Amniotic epithelial cell (primary cell): ENCODE data around the gene NDUFA13.
A peak's percentile ranks its signal among the peaks of the same experiment; 100 is the strongest.

Source experiments
- DNase-seq: peaks from one replicate; pipeline ENCODE4 v3.0.0-alpha.2; 2010; ENCODE audit warnings: low read depth

The NDUFA13 gene

DNA sequence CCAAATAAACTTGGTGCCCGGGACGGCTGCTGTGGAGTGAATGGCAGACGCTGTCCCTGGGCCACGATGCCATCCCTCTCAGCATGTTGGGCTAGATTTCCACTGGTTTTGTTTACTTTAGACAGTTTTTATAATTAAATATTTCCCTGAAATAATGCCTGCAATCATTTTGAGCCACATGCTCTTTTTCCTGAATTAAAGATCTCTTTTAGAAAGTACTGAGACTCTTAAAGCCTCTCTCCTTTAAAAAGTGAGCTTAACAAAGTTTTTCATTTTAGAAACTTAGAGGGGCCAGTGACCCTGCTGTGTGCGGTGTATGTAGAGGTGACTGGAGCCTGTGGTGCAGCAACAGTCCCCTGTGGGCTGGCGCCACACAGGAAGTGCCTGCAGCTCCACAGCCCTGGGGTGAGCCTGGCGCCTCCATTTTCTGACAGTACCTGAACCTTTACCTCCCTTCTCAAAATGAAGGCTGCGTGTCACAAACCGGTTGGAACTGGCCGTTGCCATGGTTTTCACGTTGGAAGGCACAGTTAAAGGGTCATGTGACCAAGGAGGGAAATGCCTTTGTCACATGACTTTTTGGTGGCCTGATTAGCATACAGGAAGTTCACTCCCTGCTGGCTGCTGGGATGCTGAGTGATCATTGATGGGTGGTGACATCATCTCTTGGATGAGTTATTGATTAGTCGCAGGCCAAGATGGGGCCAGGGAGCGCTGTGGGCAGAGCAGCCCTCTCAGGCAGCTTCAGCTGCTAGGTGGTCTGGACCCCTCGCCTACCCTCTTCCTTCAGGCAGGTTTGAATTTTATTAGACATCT is 26.9 kb upstream of the NDUFA13 start:
- DNase-seq = peak; percentile 87

DNA sequence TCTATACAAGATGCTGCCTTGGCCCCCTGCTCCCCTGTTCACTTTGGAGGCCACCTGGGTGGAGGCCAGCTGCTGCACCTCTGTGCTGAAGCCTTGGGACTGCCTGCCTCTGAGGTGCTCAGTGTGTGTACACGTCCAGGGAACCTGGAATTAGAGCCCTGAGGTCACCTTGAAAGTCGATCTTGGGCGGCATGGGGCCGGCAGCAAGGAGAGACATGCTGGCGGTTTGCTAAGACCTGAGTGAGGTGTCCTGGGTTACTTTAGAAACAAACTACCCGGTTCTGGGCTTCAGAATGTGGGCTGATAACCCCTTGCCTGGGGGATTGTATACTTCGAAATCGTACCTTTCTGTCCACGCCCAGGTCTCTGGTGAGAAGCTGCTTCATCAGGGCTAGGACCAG is 26.2 kb upstream of the NDUFA13 start:
- no peak for DNase-seq

DNA sequence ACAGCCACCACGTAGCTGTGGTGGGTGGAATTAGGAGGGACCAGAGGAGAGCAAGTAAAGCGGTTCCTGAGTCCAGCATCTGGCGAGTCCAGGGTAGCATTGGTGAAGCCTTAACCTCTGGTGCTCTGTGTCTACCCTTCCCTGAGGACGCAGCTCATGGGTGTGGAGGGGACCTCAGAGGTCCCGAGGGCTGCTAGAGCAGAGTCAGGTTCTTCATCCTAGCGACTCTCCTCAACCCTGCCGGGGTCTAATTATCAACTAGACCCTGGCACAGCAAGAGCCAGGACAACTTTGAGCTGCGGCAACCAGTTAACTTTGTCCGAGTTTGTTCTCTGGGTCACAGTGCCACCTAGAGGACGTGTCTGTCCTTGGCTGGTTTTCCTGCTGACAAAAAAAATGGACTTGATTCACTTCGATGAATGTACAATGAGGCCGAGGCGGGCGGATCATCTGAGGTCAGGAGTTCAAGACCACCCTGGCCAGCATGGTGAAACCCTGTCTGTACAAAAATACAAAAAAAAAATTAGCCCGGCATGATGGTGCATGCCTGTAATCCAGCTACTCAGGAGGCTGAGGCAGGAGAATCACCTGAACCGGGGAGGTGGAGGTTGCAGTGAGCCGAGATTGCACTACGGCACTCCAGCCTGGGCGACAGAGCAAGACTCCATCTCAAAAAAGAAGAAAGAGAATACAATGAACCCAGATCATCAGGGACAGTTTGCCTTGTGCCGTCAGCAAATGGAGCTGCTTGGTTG is 25.6 kb upstream of the NDUFA13 start:
- DNase-seq = peak; percentile 77

GRCh38 chr19:19491321-19492025 is 24.6 kb upstream of the NDUFA13 start:
- DNase-seq = no peak

DNA sequence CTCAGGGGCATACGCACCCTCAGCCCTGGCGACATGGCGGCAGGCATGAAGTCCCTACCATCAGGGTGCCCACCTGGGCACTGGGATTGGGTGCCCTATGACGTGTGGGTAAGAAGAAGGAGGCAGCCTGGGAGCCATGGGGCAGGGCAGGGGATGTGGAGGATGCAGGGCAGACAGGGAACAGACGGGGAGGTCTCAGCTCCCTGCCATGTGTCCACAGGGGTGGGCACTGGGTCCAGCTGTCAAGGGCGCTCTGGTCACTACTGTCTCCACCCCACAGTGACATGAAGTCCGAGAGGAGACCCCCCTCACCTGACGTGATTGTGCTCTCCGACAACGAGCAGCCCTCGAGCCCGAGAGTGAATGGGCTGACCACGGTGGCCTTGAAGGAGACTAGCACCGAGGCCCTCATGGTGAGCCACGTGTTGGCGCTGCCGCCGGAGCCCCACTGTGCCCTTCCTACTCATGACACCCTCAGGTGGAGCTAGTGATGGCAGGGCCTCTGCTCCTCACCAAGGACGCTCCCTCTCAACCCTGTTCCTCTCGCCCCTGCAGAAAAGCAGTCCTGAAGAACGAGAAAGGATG is 23.9 kb upstream of the NDUFA13 start:
- no peak for DNase-seq

- no peak for DNase-seq
These were observed 22.0 kb upstream of the NDUFA13 start for GRCh38 chr19:19493841-19494546.

- no peak for DNase-seq
These were observed 20.1 kb upstream of the NDUFA13 start for GRCh38 chr19:19495614-19496603.

GRCh38 chr19:19498255-19498991 is 17.6 kb upstream of the NDUFA13 start:
- DNase-seq = no peak

- no peak for DNase-seq
These were observed 16.6 kb upstream of the NDUFA13 start for GRCh38 chr19:19499272-19499995.

DNA sequence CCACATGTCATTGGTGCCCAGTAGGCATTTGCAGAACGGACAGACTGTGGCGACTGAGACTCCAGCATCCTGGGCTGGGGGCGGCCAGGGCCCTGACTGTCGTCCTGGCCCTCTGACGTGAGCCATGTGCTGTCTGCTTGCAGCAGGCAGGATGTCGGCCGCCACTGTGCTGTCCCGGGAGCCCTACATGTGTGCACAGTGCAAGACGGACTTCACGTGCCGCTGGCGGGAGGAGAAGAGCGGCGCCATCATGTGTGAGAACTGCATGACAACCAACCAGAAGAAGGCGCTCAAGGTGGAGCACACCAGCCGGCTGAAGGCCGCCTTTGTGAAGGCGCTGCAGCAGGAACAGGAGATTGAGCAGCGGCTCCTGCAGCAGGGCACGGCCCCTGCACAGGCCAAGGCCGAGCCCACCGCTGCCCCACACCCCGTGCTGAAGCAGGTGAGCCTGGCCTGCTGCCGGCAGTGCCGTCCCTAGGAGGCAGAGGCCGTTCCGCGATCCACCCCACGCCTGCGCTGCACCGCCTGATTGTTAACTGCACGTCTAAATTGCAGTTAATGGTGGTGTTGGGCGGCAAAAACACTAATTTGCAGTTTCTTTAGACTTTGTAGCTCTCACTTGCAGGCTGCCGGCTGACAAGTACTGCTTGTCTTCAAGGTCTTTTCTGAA is 14.9 kb upstream of the NDUFA13 start:
- no peak for DNase-seq

DNA sequence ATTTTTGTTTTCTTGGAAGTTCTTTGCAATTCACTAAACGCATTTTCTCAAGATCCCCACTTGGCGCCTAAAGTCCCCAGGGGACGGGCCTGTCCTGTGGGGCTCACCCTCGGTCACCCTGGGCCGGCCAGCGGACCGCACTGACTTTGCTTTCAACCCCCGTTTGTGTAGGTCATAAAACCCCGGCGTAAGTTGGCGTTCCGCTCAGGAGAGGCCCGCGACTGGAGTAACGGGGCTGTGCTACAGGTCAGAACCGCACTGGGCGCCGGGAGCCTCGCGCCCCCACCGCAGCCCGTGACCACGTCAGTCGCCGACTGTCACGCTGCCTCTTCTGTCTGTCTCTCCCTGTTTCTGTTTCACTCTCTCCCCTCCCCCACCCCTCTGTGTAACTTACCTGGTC is 14.2 kb upstream of the NDUFA13 start:
- no peak for DNase-seq

- no peak for DNase-seq
These were observed 13.7 kb upstream of the NDUFA13 start for GRCh38 chr19:19502281-19502680.

DNA sequence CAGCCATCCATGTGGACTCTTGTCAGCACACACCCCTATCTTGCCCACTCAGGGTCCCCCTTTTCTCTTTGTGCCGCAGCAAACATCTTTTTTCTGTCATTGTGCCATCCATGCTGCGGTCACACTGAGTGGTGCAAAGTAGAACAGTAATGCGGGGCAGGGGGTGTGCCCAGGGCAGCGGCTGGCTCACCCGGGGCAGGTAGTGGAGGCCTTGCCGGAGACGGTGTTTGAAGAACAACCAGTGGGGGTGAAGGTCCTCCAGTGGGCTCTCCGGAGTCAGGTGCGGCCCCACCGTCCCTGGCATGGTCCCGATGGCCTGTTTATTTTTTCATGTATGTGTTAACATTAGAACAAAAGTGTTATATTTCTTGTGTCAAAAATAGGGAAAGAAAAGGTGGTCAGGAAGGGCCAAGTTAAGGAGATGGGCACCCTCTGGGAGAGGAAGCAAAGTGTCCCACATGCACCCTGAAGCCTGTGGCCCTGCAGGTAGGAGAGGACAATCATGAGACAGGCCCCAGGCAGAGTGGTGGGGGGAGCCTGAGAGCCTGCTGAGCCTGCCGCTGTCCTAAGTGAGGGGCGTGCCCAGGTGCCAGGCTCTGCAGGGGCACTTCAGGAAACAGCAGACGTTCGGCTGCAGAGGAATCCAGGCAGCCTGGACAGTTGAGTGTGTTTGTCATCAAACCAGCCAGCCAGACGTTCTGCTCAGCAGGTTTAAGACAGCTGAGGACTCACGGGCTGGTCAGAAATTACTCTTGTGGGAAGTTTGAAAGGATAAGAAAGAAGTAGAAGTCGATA is 13.0 kb upstream of the NDUFA13 start:
- no peak for DNase-seq

GRCh38 chr19:19504754-19505668 is 11.0 kb upstream of the NDUFA13 start:
- DNase-seq = no peak

DNA sequence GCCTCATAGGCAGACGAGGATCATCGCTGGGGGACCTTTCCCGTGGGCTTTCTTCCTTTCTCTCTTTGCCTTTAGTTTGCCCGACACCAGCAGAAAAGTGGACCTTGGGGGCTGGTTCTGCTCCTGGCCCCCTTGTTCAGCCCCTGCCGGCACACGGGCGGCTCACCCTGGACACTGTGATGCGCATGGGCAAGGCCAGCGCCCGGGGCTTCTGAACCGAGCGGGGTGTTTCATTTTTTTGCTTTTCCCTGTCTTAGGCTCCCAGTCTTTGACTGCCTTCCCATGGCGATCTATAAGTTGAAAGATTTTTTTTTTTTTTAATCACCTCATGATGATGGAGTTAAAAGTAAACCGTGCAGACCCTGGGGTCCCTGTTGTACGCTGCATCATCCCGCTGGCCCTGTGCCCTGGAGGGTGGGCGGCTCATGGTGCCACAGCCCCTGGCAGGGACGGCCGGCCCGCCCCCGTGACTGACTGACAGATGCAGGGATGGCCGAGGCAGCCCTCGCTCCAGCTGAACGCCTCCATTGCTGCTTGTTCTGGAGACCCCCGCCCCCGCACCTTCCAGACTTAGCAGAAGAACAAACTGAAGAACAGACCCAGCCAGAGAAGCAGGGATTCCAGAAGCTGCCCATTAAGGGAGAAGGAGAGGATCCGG is 10.2 kb upstream of the NDUFA13 start:
- no peak for DNase-seq

DNA sequence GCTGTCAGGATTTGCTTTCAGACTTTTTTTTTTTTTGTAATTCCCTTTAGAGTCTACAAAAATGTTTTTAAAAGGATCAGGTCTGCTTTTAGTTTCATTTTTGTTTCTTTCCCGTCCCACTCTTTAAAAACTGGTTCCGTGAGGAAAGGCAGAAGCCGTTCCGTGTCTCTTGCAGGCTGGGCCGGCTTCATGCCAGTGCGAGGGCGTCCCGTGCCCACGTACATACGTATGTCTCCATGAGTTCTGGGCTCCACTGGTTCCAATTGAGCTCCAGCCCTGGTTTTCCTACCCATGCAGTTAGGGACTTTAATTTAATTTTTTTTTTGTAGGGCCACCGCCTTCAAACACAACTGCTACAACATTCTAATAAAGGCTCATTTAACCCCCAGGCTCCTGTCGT is 9.4 kb upstream of the NDUFA13 start:
- no peak for DNase-seq
